ENCODE data around the gene ZBTB25.

GRCh38 chr14:64467566-64467965 lies 36.1 kb downstream of the ZBTB25 start:
- TF ChIP-seq RAD21 (IDR thresholded peaks at IDR 0.05; ENCODE audit: low read depth): no peak
- no peak for TF ChIP-seq TAF1 (IDR thresholded peaks at IDR 0.05; ENCODE audit: low read depth)
- no peak for TF ChIP-seq EP300 (IDR thresholded peaks at IDR 0.05; ENCODE audit: borderline replicate concordance)
- TF ChIP-seq CREB1 (IDR thresholded peaks at IDR 0.05; ENCODE audit: low read depth): no peak
- no peak for TF ChIP-seq MAX (IDR thresholded peaks at IDR 0.05)
- TF ChIP-seq YY1 (IDR thresholded peaks at IDR 0.05; ENCODE audit: low read depth): no peak
- no peak for TF ChIP-seq CEBPB (IDR thresholded peaks at IDR 0.05)
- no peak for TF ChIP-seq TCF12 (IDR thresholded peaks at IDR 0.05; ENCODE audit: low read depth)
- TF ChIP-seq USF1 (IDR thresholded peaks at IDR 0.05): no peak
- no peak for TF ChIP-seq NFIC (IDR thresholded peaks at IDR 0.05)
- no peak for TF ChIP-seq REST (IDR thresholded peaks at IDR 0.05; ENCODE audit: low read depth)
- no peak for TF ChIP-seq FOXM1 (IDR thresholded peaks at IDR 0.05; ENCODE audit: borderline replicate concordance, low read depth)
- no peak for TF ChIP-seq EGR1 (IDR thresholded peaks at IDR 0.05)
- TF ChIP-seq ZBTB7A (IDR thresholded peaks at IDR 0.05; ENCODE audit: low read depth): no peak

All from Ishikawa (cell line).